Vagina (tissue), 2 donors: Measurements from ENCODE around the gene EIF2B4. TPM values are rescaled to one million over a fixed set of nuclear protein-coding genes. Genes with fewer than 3 reads are reported as not detected.
A peak's percentile ranks its signal among the peaks of the same experiment; 100 is the strongest.

Experiments used
- DNase-seq, 2 donors: peaks; one replicate each; pipeline ENCODE4 v3.0.0-alpha.2; 2017; ENCODE audit errors: extremely low spot score in 2 of 2
- H3K27ac ChIP-seq: fragments of 200-600 bp; sonication (generic); one replicate; pipeline ENCODE4 v1.5.1; 2019
- H3K27me3 ChIP-seq: fragments of 200-600 bp; sonication (generic); one replicate; pipeline ENCODE4 v1.5.1; 2019
- H3K36me3 ChIP-seq, 2 donors: fragments of 200-600 bp; sonication (generic); one replicate each; pipeline ENCODE4 v1.5.1; 2017 to 2019
- H3K4me1 ChIP-seq: fragments of 200-600 bp; sonication (generic); one replicate; pipeline ENCODE4 v1.5.1; 2019
- H3K4me3 ChIP-seq, 2 donors: fragments of 200-600 bp; sonication (generic); 1 replicate in 1 of 2; 2 replicates in 1 of 2; pipeline ENCODE4 v1.5.1; 2016 to 2019
- H3K9me3 ChIP-seq: fragments of 200-600 bp; sonication (generic); one replicate; pipeline ENCODE4 v1.5.1; 2019
- CTCF ChIP-seq, 3 experiments: fragments of 450-650 bp in 2 of 3; fragments of 200-600 bp in 1 of 3; sonication (generic) in 1 of 3; IDR thresholded peaks; one replicate each; pipeline ENCODE4 v1.5.1; 2017 to 2019; ENCODE audit warnings: antibody characterized with exemption in 3 of 3, mild to moderate bottlenecking in 2 of 3, moderate library complexity in 2 of 3
- POLR2A ChIP-seq, 2 donors: fragments of 450-650 bp; IDR thresholded peaks; one replicate each; pipeline ENCODE4 v1.6.1; 2017; ENCODE audit warnings: antibody characterized with exemption in 2 of 2, mild to moderate bottlenecking in 2 of 2, moderate library complexity in 2 of 2
- POLR2AphosphoS5 ChIP-seq, 2 donors: sonication (generic); formaldehyde crosslinking; IDR thresholded peaks; one replicate each; pipeline ENCODE4 v1.9.0; 2017; ENCODE audit warnings: antibody characterized with exemption in 2 of 2, mild to moderate bottlenecking in 2 of 2, low read depth in 1 of 2; ENCODE audit not compliant: insufficient read depth in 1 of 2
- intact Hi-C: fragments of 100-400 bp; cut with DNase I; formaldehyde crosslinking; loops from one replicate; pipeline ENCODE4 v1.15.1; 2023
- total RNA-seq: library from RNA; depleted of rRNA; stranded (reverse); fragments of >200 nt; gene quantifications from one replicate; pipeline ENCODE4 v1.2.3, GENCODE V29; 2016

EIF2B4 gene
- total RNA-seq, 1 donor from 2014 or later, result 37.1 TPM

GRCh38 chr2:27373567-27373966 lies 3.4 kb upstream of the EIF2B4 start:
- DNase-seq, result no peak
- H3K27ac ChIP-seq, result no peak overlapping the region
- H3K36me3 ChIP-seq, result peaks cover 0 to 55% of the 10 kb centered on the region in 2 donors
- H3K9me3 ChIP-seq, result no peaks in the 10 kb centered on the region
- H3K4me3 ChIP-seq, result no peak overlapping the region
- no peaks in the 10 kb centered on the region for H3K27me3 ChIP-seq
- peaks cover 32% of the 10 kb centered on the region for H3K4me1 ChIP-seq
- TF ChIP-seq CTCF (IDR thresholded peaks at IDR 0.05), result no peak
- TF ChIP-seq POLR2A (IDR thresholded peaks at IDR 0.05), result no peak
- TF ChIP-seq POLR2AphosphoS5 (IDR thresholded peaks at IDR 0.05; ENCODE audit: insufficient read depth in 1 of 2, low read depth in 1 of 2), result no peak
- intact Hi-C loops, result no loop called here

- H3K4me3 ChIP-seq, result no peak overlapping the region
- H3K4me1 ChIP-seq, result peaks cover 36% of the 10 kb centered on the region
- no peak for TF ChIP-seq CTCF (IDR thresholded peaks at IDR 0.05)
- no peak for TF ChIP-seq POLR2A (IDR thresholded peaks at IDR 0.05)
- TF ChIP-seq POLR2AphosphoS5 (IDR thresholded peaks at IDR 0.05; ENCODE audit: insufficient read depth in 1 of 2, low read depth in 1 of 2), result no peak
- H3K27ac ChIP-seq, result no peak overlapping the region
- H3K36me3 ChIP-seq, result peaks cover 0 to 55% of the 10 kb centered on the region in 2 donors
- no peaks in the 10 kb centered on the region for H3K27me3 ChIP-seq
- DNase-seq, result no peak
- intact Hi-C loops, result no loop called here
- H3K9me3 ChIP-seq, result no peaks in the 10 kb centered on the region
Measured at GRCh38 chr2:27372937-27373336, 2.8 kb upstream of the EIF2B4 start.

GRCh38 chr2:27370816-27371620 lies 880 bp upstream of the EIF2B4 start:
- TF ChIP-seq POLR2AphosphoS5 (IDR thresholded peaks at IDR 0.05; ENCODE audit: insufficient read depth in 1 of 2, low read depth in 1 of 2) (no peak), POLR2A (IDR thresholded peaks at IDR 0.05) (no peak), CTCF (IDR thresholded peaks at IDR 0.05) (no peak)
- Histone ChIP-seq H3K27me3 (no peaks in the 10 kb centered on the region), H3K4me3 (peak overlapping the region; percentile 79 to 91), H3K27ac (peak overlapping the region; percentile 83), H3K9me3 (no peaks in the 10 kb centered on the region), H3K36me3 (peaks cover 0 to 55% of the 10 kb centered on the region in 2 donors), H3K4me1 (peaks cover 36% of the 10 kb centered on the region)
- DNase-seq, result no peak
- intact Hi-C loops, result no loop called here

- peak overlapping the region; percentile 79 to 91 for H3K4me3 ChIP-seq
- DNase-seq, result no peak
- peaks cover 0 to 55% of the 10 kb centered on the region in 2 donors for H3K36me3 ChIP-seq
- peaks cover 36% of the 10 kb centered on the region for H3K4me1 ChIP-seq
- TF ChIP-seq POLR2A (IDR thresholded peaks at IDR 0.05) (no peak), POLR2AphosphoS5 (IDR thresholded peaks at IDR 0.05; ENCODE audit: insufficient read depth in 1 of 2, low read depth in 1 of 2) (no peak), CTCF (IDR thresholded peaks at IDR 0.05) (no peak)
- H3K27ac ChIP-seq, result peak overlapping the region; percentile 83
- H3K27me3 ChIP-seq, result no peaks in the 10 kb centered on the region
- no peaks in the 10 kb centered on the region for H3K9me3 ChIP-seq
- intact Hi-C loops, result no loop called here
Measured at GRCh38 chr2:27369471-27370025, 590 bp downstream of the EIF2B4 start.

- H3K27me3 ChIP-seq, result no peaks in the 10 kb centered on the region
- no peaks in the 10 kb centered on the region for H3K9me3 ChIP-seq
- no peak overlapping the region for H3K27ac ChIP-seq
- H3K4me1 ChIP-seq, result peaks cover 8% of the 10 kb centered on the region
- intact Hi-C loops, result no loop called here
- DNase-seq, result no peak
- TF ChIP-seq POLR2AphosphoS5 (IDR thresholded peaks at IDR 0.05; ENCODE audit: insufficient read depth in 1 of 2, low read depth in 1 of 2) (no peak), POLR2A (IDR thresholded peaks at IDR 0.05) (no peak), CTCF (IDR thresholded peaks at IDR 0.05) (no peak)
- peaks cover 0 to 50% of the 10 kb centered on the region in 2 donors for H3K36me3 ChIP-seq
- H3K4me3 ChIP-seq, result no peak overlapping the region
Measured at GRCh38 chr2:27363933-27364332, 6.2 kb downstream of the EIF2B4 start.
